ENCODE results near the gene LYST.

DNA sequence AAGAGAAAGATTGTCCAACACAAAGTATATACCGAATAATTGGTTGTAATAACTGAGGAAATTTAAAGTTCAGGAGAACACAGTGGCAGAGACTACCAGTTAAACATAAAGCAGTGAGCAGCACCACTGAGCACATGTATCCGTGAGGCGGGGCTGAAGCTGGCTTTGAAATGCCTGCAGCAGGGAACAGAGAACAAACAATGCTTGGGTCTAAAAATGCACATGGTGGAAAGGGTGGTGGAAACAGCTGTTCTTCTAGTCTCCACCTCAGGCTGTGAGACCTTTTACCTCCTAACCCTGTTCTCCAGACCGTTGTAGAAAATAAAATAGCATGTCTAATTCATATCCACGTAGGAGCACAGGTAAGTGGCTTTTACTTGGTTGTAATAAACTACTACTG lies 209.4 kb downstream of the LYST start:
- TF ChIP-seq, protein P1, sequence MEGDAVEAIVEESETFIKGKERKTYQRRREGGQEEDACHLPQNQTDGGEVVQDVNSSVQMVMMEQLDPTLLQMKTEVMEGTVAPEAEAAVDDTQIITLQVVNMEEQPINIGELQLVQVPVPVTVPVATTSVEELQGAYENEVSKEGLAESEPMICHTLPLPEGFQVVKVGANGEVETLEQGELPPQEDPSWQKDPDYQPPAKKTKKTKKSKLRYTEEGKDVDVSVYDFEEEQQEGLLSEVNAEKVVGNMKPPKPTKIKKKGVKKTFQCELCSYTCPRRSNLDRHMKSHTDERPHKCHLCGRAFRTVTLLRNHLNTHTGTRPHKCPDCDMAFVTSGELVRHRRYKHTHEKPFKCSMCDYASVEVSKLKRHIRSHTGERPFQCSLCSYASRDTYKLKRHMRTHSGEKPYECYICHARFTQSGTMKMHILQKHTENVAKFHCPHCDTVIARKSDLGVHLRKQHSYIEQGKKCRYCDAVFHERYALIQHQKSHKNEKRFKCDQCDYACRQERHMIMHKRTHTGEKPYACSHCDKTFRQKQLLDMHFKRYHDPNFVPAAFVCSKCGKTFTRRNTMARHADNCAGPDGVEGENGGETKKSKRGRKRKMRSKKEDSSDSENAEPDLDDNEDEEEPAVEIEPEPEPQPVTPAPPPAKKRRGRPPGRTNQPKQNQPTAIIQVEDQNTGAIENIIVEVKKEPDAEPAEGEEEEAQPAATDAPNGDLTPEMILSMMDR (IDR thresholded peaks at IDR 0.05): no peak
- no peak for TF ChIP-seq POLR2A (IDR thresholded peaks at IDR 0.05)
